GM18951 (cell line): Measurements from ENCODE around the gene GNL1.
A peak's percentile ranks its signal among the peaks of the same experiment; 100 is the strongest.

Experiments
- POLR2A ChIP-seq: IDR thresholded peaks from 4 replicates; pipeline ENCODE4 v1.6.1; 2011; ENCODE audit warnings: mild to moderate bottlenecking; ENCODE audit not compliant: insufficient read length, insufficient read depth; ENCODE audit errors: extremely low read depth
- in situ Hi-C: fragments of 300-500 bp; cut with MboI; formaldehyde crosslinking; loops from one replicate; pipeline ENCODE4 v1.12.0; 2022; ENCODE audit warnings: low sequenced_read_pairs, mixed read lengths, inconsistent platforms; ENCODE audit not compliant: unreplicated experiment

The GNL1 gene

GRCh38 chr6:30589754-30590358 is 33.6 kb upstream of the GNL1 start:
- in situ Hi-C loops: no loop called here
- TF ChIP-seq POLR2A: no peak

DNA sequence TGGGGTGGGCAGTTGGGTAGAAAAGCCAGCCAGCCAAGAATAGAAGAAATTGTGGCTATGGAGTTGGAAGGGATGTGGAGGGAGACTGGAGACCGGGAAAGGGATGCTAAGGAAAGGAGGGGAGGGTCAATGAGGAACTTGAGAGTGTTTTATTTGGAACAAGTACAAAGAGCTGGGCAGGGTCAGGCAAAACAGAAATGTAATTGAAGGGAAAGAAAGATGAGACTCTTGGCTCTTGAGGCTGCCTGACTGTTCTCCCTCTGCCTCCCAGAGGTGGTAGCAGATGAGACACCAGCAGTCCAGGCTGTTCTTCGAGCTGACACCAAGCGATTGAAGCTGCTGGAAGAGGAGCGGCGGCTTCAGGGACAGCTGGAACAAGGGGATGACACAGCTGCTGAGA is 27.6 kb upstream of the GNL1 start:
- in situ Hi-C loops: no loop called here
- TF ChIP-seq POLR2A: no peak

DNA sequence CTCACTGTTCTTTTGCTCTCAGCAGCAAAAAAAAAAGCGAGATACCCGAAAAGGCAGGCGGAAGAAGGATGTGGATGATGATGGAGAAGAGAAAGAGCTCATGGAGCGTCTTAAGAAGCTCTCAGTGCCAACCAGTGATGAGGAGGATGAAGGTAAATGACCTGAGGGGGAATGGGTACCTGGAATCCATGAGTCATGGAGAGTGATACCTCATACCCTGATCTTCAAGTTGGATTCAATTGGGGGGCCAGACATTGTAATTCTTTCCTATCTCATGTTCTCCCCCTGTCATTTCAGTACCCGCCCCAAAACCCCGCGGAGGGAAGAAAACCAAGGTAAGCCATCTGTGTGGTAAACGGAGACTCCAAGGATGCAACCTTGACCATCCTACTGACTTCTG is 21.8 kb upstream of the GNL1 start:
- TF ChIP-seq POLR2A: no peak
- in situ Hi-C loops: no loop called here

- no peak for TF ChIP-seq POLR2A
- in situ Hi-C loops: no loop called here
Observed at GRCh38 chr6:30573113-30573512, 16.8 kb upstream of the GNL1 start.

GRCh38 chr6:30572148-30572547 is 15.9 kb upstream of the GNL1 start:
- TF ChIP-seq POLR2A: no peak
- in situ Hi-C loops: no loop called here

DNA sequence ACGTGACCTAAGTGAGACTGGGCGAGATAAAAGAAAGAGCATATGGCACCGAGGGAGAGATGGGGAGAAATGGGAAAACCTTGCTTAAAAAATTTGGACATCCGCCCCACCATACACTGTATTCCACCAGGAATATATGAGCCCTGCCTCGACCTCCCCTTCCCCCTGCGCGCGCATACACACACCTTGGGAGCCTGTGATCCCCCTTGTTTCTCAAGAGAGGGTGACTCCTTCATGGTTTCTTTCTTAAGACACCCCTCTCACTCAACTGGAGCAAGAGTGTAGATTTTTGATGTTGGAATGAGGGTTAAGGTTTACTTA is 15.4 kb upstream of the GNL1 start:
- TF ChIP-seq POLR2A: no peak
- in situ Hi-C loops: no loop called here

- in situ Hi-C loops: no loop called here
Observed at GRCh38 chr6:30571075-30571761, 14.9 kb upstream of the GNL1 start, which contains the start of gene ABCF1. Gene ABCF1, plus strand, starts transcription at chr6:30571442. Its CDS starts 46 bp downstream, at chr6:30571488.

GRCh38 chr6:30570740-30571074 is 14.4 kb upstream of the GNL1 start:
- TF ChIP-seq POLR2A: no peak
- in situ Hi-C loops: no loop called here

More at GRCh38 chr6:30571075-30571761, 14.9 kb upstream of the GNL1 start, which contains the start of gene ABCF1:
- TF ChIP-seq POLR2A: peak; percentile 97

GRCh38 chr6:30570263-30570662 is 14.0 kb upstream of the GNL1 start:
- TF ChIP-seq POLR2A: no peak
- in situ Hi-C loops: no loop called here

GRCh38 chr6:30568245-30568644 is 12.0 kb upstream of the GNL1 start:
- no peak for TF ChIP-seq POLR2A
- in situ Hi-C loops: no loop called here

- in situ Hi-C loops: no loop called here
- TF ChIP-seq POLR2A: no peak
Observed at GRCh38 chr6:30565772-30566171, 9.5 kb upstream of the GNL1 start.

DNA sequence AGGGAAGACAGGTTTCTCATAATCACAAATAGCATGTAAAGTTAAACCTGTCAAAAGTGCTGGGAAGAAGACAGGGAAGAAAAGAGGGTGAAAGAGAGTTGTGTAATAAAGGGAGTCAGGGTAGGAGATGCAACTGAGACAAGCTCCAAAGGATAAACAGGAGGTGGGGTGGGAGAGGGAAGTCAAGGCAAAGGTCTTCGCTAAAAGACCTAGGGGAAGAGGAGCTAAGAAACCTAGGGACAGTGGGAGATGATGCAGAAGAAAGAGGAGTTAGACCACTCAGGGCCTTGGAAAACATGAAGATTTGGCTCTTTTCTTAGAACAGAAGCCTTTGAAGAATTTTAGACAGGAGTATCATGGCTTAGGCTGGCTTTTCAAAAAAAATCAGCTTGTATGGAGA is 7.8 kb upstream of the GNL1 start:
- no peak for TF ChIP-seq POLR2A
- in situ Hi-C loops: no loop called here

DNA sequence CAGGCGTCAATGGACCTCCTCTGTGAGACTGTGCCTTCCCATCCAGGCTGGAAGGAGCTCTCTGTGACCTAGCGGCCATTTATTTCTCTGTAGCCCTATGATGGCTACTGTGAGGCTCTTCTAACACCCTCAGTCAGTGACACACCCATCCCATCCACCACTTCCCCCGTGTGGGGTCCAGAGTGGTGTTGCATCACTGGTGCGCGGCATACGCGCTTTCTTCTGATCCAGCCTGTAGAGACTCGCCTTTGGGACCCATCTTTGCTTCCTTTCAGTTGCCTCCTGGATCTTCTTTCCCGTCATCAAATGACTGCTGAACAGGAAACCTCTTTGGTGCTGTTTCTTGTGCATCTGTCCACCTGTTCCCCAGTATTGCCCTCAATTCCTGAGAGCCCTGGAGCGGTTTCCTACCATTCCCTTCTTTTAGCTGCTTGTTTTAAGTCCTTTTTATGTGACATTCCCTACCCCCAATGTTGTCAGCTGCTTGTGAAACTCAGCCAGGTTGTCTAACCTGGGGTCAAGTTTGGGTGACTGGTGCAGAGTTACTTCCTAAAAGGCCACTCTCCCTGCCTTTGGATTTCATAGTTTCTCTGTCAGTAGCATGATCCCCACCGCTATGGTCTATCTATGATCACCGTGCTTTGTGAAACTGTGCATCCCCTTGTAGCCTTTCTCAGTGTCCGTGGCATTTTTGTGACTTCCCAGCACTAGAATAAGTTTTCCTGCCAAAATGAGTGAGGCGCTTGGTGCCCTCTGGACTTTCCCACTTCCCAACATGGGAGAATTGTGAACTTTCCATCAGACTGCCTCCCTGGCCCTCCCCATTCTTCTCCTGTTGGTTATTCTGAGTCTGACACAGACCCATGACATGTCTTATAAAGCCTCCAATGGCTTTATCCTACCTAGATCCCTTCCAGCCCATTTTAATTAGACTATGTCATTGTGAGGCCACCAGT is 6.5 kb upstream of the GNL1 start:
- in situ Hi-C loops: no loop called here
- no peak for TF ChIP-seq POLR2A
